CD4-positive, CD25-positive, alpha-beta regulatory T cell (primary cell): ENCODE results near the gene NAPG. TPM values are rescaled to one million over a fixed set of nuclear protein-coding genes. Genes with fewer than 3 reads are reported as not detected.
A peak's percentile ranks its signal among the peaks of the same experiment; 100 is the strongest.
"Not testable (repeated sequence)": the region's sequence is repeated elsewhere in the genome, so short reads cannot be mapped to it uniquely, and the experiment has no call there.

ENCODE experiments used
- ATAC-seq, 2 donors: fragments of 150-1000 bp; cut with Tn5 transposase; one replicate each; pipeline ENCODE4 v1.10.0; 2021; ENCODE audit warnings: low read depth in 2 of 2, moderate number of reproducible peaks in 2 of 2, moderate library complexity in 1 of 2
- DNase-seq, 3 donors: peaks; one replicate each; pipeline versions ENCODE4 v3.0.0 to v3.0.0-alpha.2; 2012 to 2022; ENCODE audit warnings: mixed read lengths in 1 of 3
- H3K27ac ChIP-seq: one replicate; pipeline ENCODE4 v1.7.0; 2013; ENCODE audit warnings: mild to moderate bottlenecking, low read length; ENCODE audit not compliant: insufficient read depth, poor library complexity, severe bottlenecking
- H3K27me3 ChIP-seq: one replicate; pipeline ENCODE4 v1.7.0; 2013; ENCODE audit warnings: low read length; ENCODE audit not compliant: control insufficient read depth, insufficient read depth
- H3K36me3 ChIP-seq: one replicate; pipeline ENCODE4 v1.7.0; 2013; ENCODE audit warnings: mild to moderate bottlenecking, low read length, moderate library complexity; ENCODE audit not compliant: control insufficient read depth, insufficient read depth
- H3K4me1 ChIP-seq: 2 replicates; pipeline ENCODE4 v1.7.0; 2013; ENCODE audit warnings: mild to moderate bottlenecking, low read length; ENCODE audit not compliant: insufficient read depth, control insufficient read depth, poor library complexity, severe bottlenecking
- H3K4me3 ChIP-seq: one replicate; pipeline ENCODE4 v1.7.0; 2013; ENCODE audit warnings: low read depth, mild to moderate bottlenecking, low read length, moderate library complexity
- H3K9me3 ChIP-seq, 2 experiments: 1 replicate in 1 of 2; 2 replicates in 1 of 2; pipeline ENCODE4 v1.7.0; 2013; ENCODE audit warnings: low read length in 2 of 2, mild to moderate bottlenecking in 1 of 2, moderate library complexity in 1 of 2; ENCODE audit not compliant: control insufficient read depth in 2 of 2
- H3K27ac Mint-ChIP-seq, 3 donors: one replicate each; pipeline ENCODE4 v1.8.0; 2020 to 2022; ENCODE audit warnings: mild to moderate bottlenecking in 3 of 3, mixed read lengths in 3 of 3, moderate library complexity in 2 of 3
- H3K27me3 Mint-ChIP-seq: one replicate; pipeline ENCODE4 v1.8.0; 2022; ENCODE audit warnings: mild to moderate bottlenecking, mixed read lengths
- H3K36me3 Mint-ChIP-seq: one replicate; pipeline ENCODE4 v1.8.0; 2020; ENCODE audit warnings: mixed read lengths
- H3K4me1 Mint-ChIP-seq, 4 donors: one replicate each; pipeline ENCODE4 v1.8.0; 2020 to 2022; ENCODE audit warnings: mixed read lengths in 4 of 4, mild to moderate bottlenecking in 1 of 4
- H3K4me3 Mint-ChIP-seq, 4 donors: one replicate each; pipeline ENCODE4 v1.8.0; 2020 to 2022; ENCODE audit warnings: mild to moderate bottlenecking in 4 of 4, mixed read lengths in 4 of 4, moderate library complexity in 3 of 4
- H3K9me3 Mint-ChIP-seq, 7 donors: one replicate each; pipeline ENCODE4 v1.8.0; 2020 to 2022; ENCODE audit warnings: mixed read lengths in 7 of 7, mild to moderate bottlenecking in 3 of 7, moderate library complexity in 2 of 7
- polyA plus RNA-seq, 4 donors: library from polyadenylated mRNA; unstranded; fragments of 300-500 nt; fragmentation: Illumina TruSeq; gene quantifications; one replicate each; pipeline ENCODE4 v1.2.3, GENCODE V29; 2021
- total RNA-seq: library from RNA; stranded (reverse); gene quantifications from one replicate; pipeline ENCODE4 v1.2.3, GENCODE V29; 2022

Gene NAPG
- total and polyA plus RNA-seq, 5 donors from 2014 or later = 11.5 to 36.9 (median 14.6) TPM

DNA sequence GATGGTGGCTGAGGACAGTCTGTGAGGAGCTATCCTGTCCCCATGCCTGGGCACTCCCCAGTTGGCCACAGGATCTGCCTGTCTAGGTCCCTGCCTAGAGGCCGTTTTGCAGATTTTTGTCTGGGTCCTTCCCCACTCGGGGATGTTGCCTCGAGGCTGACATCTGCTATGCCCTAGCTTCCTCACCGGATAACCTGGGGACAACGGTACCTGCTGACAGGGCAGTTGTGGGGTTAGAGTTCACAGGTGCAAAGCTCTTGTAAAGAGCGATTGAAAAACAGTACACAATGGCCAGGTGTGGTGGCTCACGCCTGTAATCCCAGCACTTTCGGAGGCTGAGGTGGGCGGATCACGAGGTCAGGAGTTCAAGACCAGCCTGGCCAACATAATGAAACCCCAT lies 30.4 kb downstream of the NAPG start:
- not testable (repeated sequence) for H3K27ac Mint-ChIP-seq, H3K4me1 ChIP-seq, H3K27me3 ChIP-seq, ATAC-seq, H3K27me3 Mint-ChIP-seq, H3K4me3 ChIP-seq, H3K27ac ChIP-seq, DNase-seq, H3K9me3 Mint-ChIP-seq, H3K9me3 ChIP-seq, H3K4me3 Mint-ChIP-seq
- H3K36me3 Mint-ChIP-seq = peaks cover 50% of the 10 kb centered on the region
- H3K36me3 ChIP-seq = peaks cover 48% of the 10 kb centered on the region
- peaks cover 0 to 15% (median 6%) of the 10 kb centered on the region in 4 donors for H3K4me1 Mint-ChIP-seq

DNA sequence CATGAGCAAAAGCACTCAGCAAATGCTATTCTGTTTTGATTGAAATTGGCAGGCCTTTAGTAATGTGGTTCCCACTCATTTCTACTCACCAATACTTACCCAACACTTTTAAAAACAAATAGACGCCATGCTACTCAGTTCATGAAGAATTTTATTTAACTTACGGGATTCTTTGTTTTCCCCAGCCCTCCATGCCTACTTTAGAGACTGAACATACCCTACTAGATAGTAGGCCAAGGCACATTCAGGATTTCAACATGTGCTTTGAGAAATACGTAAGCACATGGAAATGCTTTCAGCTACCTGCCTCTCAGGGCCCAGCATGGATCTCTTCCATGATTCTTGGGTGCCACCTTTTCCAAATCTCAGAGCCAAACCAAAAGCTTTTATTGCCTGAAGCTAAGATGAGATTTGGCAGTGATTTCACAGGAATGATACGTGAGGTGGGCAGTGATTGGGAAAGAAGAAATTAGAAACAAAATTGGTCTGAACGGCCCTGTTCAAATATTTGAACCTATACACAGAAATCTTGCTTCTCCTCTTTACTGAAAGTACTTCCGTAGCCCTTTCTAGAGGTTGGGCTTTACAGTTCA lies 31.4 kb downstream of the NAPG start:
- no peak overlapping the region for H3K27ac ChIP-seq
- no peak overlapping the region for H3K4me3 ChIP-seq
- Mint-ChIP-seq H3K36me3 (peaks cover 46% of the 10 kb centered on the region), H3K4me1 (peaks cover 0 to 15% (median 3%) of the 10 kb centered on the region in 4 donors), H3K4me3 (peak overlapping the region in 1 of 4 donors; percentile 5), H3K27me3 (no peaks in the 10 kb centered on the region), H3K9me3 (no peaks in the 10 kb centered on the region), H3K27ac (peak overlapping the region in 2 of 3 donors; percentile 6 to 17)
- ATAC-seq (no peak), DNase-seq (no peak)
- peaks cover 38% of the 10 kb centered on the region for H3K36me3 ChIP-seq
- no peaks in the 10 kb centered on the region for H3K4me1 ChIP-seq
- no peaks in the 10 kb centered on the region for H3K27me3 ChIP-seq
- no peaks in the 10 kb centered on the region for H3K9me3 ChIP-seq

- H3K27me3 Mint-ChIP-seq = no peaks in the 10 kb centered on the region
- peaks cover 0 to 15% (median 3%) of the 10 kb centered on the region in 4 donors for H3K4me1 Mint-ChIP-seq
- no peak overlapping the region for H3K4me3 Mint-ChIP-seq
- Histone ChIP-seq H3K36me3 (peaks cover 27% of the 10 kb centered on the region), H3K4me1 (no peaks in the 10 kb centered on the region), H3K27me3 (no peaks in the 10 kb centered on the region), H3K4me3 (no peak overlapping the region), H3K9me3 (no peaks in the 10 kb centered on the region), H3K27ac (no peak overlapping the region)
- no peaks in the 10 kb centered on the region for H3K9me3 Mint-ChIP-seq
- DNase-seq (no peak), ATAC-seq (no peak)
- peaks cover 43% of the 10 kb centered on the region for H3K36me3 Mint-ChIP-seq
- H3K27ac Mint-ChIP-seq = peak overlapping the region; percentile 2 to 69 (median 26)
These were observed 32.6 kb downstream of the NAPG start for GRCh38 chr18:10558243-10558966.

DNA sequence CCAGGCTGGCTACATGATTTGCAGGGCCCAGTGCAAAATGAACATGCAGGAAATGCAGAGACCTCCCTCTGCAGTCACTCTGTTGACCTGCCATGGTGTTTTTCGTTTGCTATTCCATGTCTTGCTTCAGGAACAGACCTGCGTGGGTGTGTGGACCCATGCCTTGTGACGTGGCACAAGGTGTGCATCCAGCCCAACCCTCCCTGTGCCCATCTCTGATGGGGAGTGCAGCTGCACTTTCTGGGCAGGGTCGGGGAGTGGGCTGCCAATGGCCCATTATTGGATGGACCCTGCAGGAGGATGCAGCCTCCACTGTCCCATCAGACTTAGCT lies 33.1 kb downstream of the NAPG start:
- Mint-ChIP-seq H3K36me3 (peaks cover 40% of the 10 kb centered on the region), H3K27ac (no peak overlapping the region), H3K9me3 (no peaks in the 10 kb centered on the region), H3K4me1 (peaks cover 0 to 15% (median 3%) of the 10 kb centered on the region in 4 donors), H3K27me3 (no peaks in the 10 kb centered on the region), H3K4me3 (no peak overlapping the region)
- Histone ChIP-seq H3K4me1 (no peaks in the 10 kb centered on the region), H3K9me3 (no peaks in the 10 kb centered on the region), H3K27ac (no peak overlapping the region), H3K27me3 (no peaks in the 10 kb centered on the region), H3K4me3 (no peak overlapping the region), H3K36me3 (peaks cover 22% of the 10 kb centered on the region)
- no peak for DNase-seq
- no peak for ATAC-seq

- Histone ChIP-seq H3K27me3 (no peaks in the 10 kb centered on the region), H3K4me1 (no peaks in the 10 kb centered on the region), H3K9me3 (no peaks in the 10 kb centered on the region), H3K27ac (no peak overlapping the region), H3K36me3 (peaks cover 13% of the 10 kb centered on the region), H3K4me3 (no peak overlapping the region)
- Mint-ChIP-seq H3K9me3 (no peaks in the 10 kb centered on the region), H3K27ac (peak overlapping the region in 1 of 3 donors; percentile 4), H3K36me3 (peaks cover 32% of the 10 kb centered on the region), H3K4me1 (peaks cover 0 to 15% (median 3%) of the 10 kb centered on the region in 4 donors), H3K4me3 (peak overlapping the region in 1 of 4 donors; percentile 4), H3K27me3 (no peaks in the 10 kb centered on the region)
- peak in 1 of 3 donors; percentile 9 for DNase-seq
- peak in 1 of 2 donors; percentile 15 for ATAC-seq
These were observed 34.0 kb downstream of the NAPG start for GRCh38 chr18:10559553-10560451.

- Histone ChIP-seq H3K27me3 (no peaks in the 10 kb centered on the region), H3K4me3 (no peak overlapping the region), H3K27ac (no peak overlapping the region), H3K4me1 (no peaks in the 10 kb centered on the region), H3K36me3 (peaks cover 7% of the 10 kb centered on the region), H3K9me3 (no peaks in the 10 kb centered on the region)
- no peaks in the 10 kb centered on the region for H3K27me3 Mint-ChIP-seq
- no peak overlapping the region for H3K4me3 Mint-ChIP-seq
- H3K9me3 Mint-ChIP-seq = no peaks in the 10 kb centered on the region
- DNase-seq (peak; percentile 11 to 70 (median 39)), ATAC-seq (peak in 1 of 2 donors; percentile 35)
- peaks cover 31% of the 10 kb centered on the region for H3K36me3 Mint-ChIP-seq
- H3K4me1 Mint-ChIP-seq = peaks cover 0 to 15% (median 4%) of the 10 kb centered on the region in 4 donors
- H3K27ac Mint-ChIP-seq = peak overlapping the region in 1 of 3 donors; percentile 18
These were observed 34.7 kb downstream of the NAPG start for GRCh38 chr18:10560452-10561045.

GRCh38 chr18:10562773-10563160 lies 36.9 kb downstream of the NAPG start:
- Mint-ChIP-seq H3K36me3 (peaks cover 17% of the 10 kb centered on the region), H3K4me3 (no peak overlapping the region)
- no peaks in the 10 kb centered on the region for H3K27me3 ChIP-seq

More at GRCh38 chr18:10562773-10563160, 36.9 kb downstream of the NAPG start:
- no peaks in the 10 kb centered on the region for H3K27me3 Mint-ChIP-seq
- no peaks in the 10 kb centered on the region for H3K9me3 Mint-ChIP-seq
- Histone ChIP-seq H3K27ac (no peak overlapping the region), H3K4me1 (no peaks in the 10 kb centered on the region), H3K4me3 (no peak overlapping the region), H3K36me3 (no peaks in the 10 kb centered on the region), H3K9me3 (no peaks in the 10 kb centered on the region)
- H3K27ac Mint-ChIP-seq = peak overlapping the region in 1 of 3 donors; percentile 48
- no peak for ATAC-seq
- peaks cover 0 to 15% (median 4%) of the 10 kb centered on the region in 4 donors for H3K4me1 Mint-ChIP-seq
- no peak for DNase-seq
